Suppressor macrophage treated with lipopolysaccharide for 1 hour (primary cell): ENCODE data around the gene ZNF469.

Experiments
- DNase-seq, 3 donors: peaks; one replicate each; pipeline ENCODE4 v3.0.0-alpha.2; 2020 to 2022

The ZNF469 gene

GRCh38 chr16:88413631-88414030, 30.9 kb downstream of the ZNF469 start:
- DNase-seq, result no peak

GRCh38 chr16:88414521-88415380, 32.0 kb downstream of the ZNF469 start:
- no peak for DNase-seq

- no peak for DNase-seq
These were observed 32.6 kb downstream of the ZNF469 start for GRCh38 chr16:88415381-88415705.

GRCh38 chr16:88415713-88416323, 33.1 kb downstream of the ZNF469 start:
- DNase-seq, result no peak

- no peak for DNase-seq
These were observed 33.9 kb downstream of the ZNF469 start for GRCh38 chr16:88416686-88417085.

GRCh38 chr16:88417684-88418476, 35.1 kb downstream of the ZNF469 start:
- no peak for DNase-seq

GRCh38 chr16:88418869-88419268, 36.1 kb downstream of the ZNF469 start:
- no peak for DNase-seq

- no peak for DNase-seq
These were observed 37.0 kb downstream of the ZNF469 start for GRCh38 chr16:88419790-88420189.

GRCh38 chr16:88420496-88420895, 37.7 kb downstream of the ZNF469 start:
- no peak for DNase-seq

GRCh38 chr16:88421301-88421700, 38.5 kb downstream of the ZNF469 start:
- DNase-seq, result no peak

- DNase-seq, result no peak
These were observed 39.2 kb downstream of the ZNF469 start for GRCh38 chr16:88421871-88422433.

- no peak for DNase-seq
These were observed 40.1 kb downstream of the ZNF469 start for GRCh38 chr16:88422733-88423447.

GRCh38 chr16:88423448-88423850, 40.7 kb downstream of the ZNF469 start:
- no peak for DNase-seq

GRCh38 chr16:88424587-88425235, 42.0 kb downstream of the ZNF469 start:
- DNase-seq, result peak in 2 of 3 donors; percentile 31 to 54

GRCh38 chr16:88426018-88426417, 43.3 kb downstream of the ZNF469 start:
- DNase-seq, result no peak

GRCh38 chr16:88427376-88427775, 44.6 kb downstream of the ZNF469 start:
- DNase-seq, result no peak

- no peak for DNase-seq
These were observed 45.4 kb downstream of the ZNF469 start for GRCh38 chr16:88428156-88428555.

GRCh38 chr16:88428616-88429386, 46.0 kb downstream of the ZNF469 start:
- DNase-seq, result no peak

- no peak for DNase-seq
These were observed 46.8 kb downstream of the ZNF469 start for GRCh38 chr16:88429387-88430184.

- DNase-seq, result peak in 1 of 3 donors; percentile 33
These were observed 47.4 kb downstream of the ZNF469 start for GRCh38 chr16:88430185-88430523.
